ENCODE data around the gene SEC14L6. TPM values are rescaled to one million over a fixed set of nuclear protein-coding genes. Genes with fewer than 3 reads are reported as not detected.

SEC14L6 gene
- total and polyA plus RNA-seq, 2 experiments from 2014 or later = not detected

DNA sequence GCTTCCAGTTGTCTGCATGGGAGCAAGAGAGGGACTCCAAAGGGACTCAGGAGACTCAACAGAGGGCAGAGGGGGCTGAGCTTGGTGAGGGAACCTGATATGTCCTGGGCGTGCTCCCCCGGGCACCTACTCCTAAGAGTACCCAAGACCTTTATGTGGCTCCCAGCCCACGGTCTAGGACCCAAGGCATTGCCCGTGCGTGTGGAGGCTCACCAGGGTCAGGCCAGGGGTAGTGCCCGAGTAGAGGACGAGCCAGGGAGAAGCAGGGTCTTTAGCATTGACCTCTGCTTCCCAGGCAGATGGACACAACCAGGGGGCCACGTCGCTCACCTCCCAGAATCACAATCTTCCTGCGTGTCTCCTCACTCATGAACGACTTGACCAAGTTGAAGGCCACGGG lies 54.4 kb downstream of the SEC14L6 start:
- no peaks in the 10 kb centered on the region for H3K4me1 ChIP-seq (ENCODE audit: insufficient read depth)

GRCh38 chr22:30491381-30491780 lies 55.2 kb downstream of the SEC14L6 start:
- no peak overlapping the region for H3K4me3 ChIP-seq
- no peak overlapping the region for H3K9ac ChIP-seq
- DNase-seq = no peak
- 75 to 80% methylated on average over 3 to 7 of the region's 7 CpGs for WGBS, 2 experiments (ENCODE audit: low coverage in 1 of 2, low lambda C conversion rate in 2 of 2, missing lambda C conversion rate in 2 of 2)
- no peak for TF ChIP-seq EZH2phosphoT487 (IDR thresholded peaks at IDR 0.05; ENCODE audit: insufficient read depth, low read depth)
- TF ChIP-seq EZH2 (IDR thresholded peaks at IDR 0.05; ENCODE audit: insufficient read depth, poor library complexity, severe bottlenecking) = no peak
- H2AFZ ChIP-seq = no peak overlapping the region
- H3K9me3 ChIP-seq (ENCODE audit: low read depth) = no peaks in the 10 kb centered on the region
- no peaks in the 10 kb centered on the region; the same call in none of the 2 replicates for H3K27me3 ChIP-seq (replicated peaks; ENCODE audit: insufficient read depth)
- H3K4me2 ChIP-seq (ENCODE audit: unreplicated experiment) = no peak overlapping the region
- H3K79me2 ChIP-seq (ENCODE audit: insufficient read depth) = no peaks in the 10 kb centered on the region
- no peaks in the 10 kb centered on the region for H3K4me1 ChIP-seq (ENCODE audit: insufficient read depth)
- H4K20me1 ChIP-seq (ENCODE audit: insufficient read depth) = no peaks in the 10 kb centered on the region
- in situ Hi-C loops (cut with MboI) = loop anchor here (5.0 kb wide), 1 partner anchor 49 kb away; no protein-coding TSS in a partner anchor
- no peaks in the 10 kb centered on the region for H3K9me2 ChIP-seq (ENCODE audit: insufficient read depth)
- H3K36me3 ChIP-seq (ENCODE audit: low read depth) = no peaks in the 10 kb centered on the region
- H3K27ac ChIP-seq = no peak overlapping the region
- no peaks in the 10 kb centered on the region for H3F3A ChIP-seq (ENCODE audit: insufficient read depth)

More for the DNA sequence above, 54.4 kb downstream of the SEC14L6 start:
- Histone ChIP-seq H3K9me3 (ENCODE audit: low read depth) (no peaks in the 10 kb centered on the region), H3K27ac (no peak overlapping the region), H3K36me3 (ENCODE audit: low read depth) (no peaks in the 10 kb centered on the region), H3K4me2 (ENCODE audit: unreplicated experiment) (no peak overlapping the region), H3F3A (ENCODE audit: insufficient read depth) (no peaks in the 10 kb centered on the region), H4K20me1 (ENCODE audit: insufficient read depth) (no peaks in the 10 kb centered on the region), H3K9ac (no peak overlapping the region), H3K4me3 (no peak overlapping the region), H3K79me2 (ENCODE audit: insufficient read depth) (no peaks in the 10 kb centered on the region), H3K27me3 (replicated peaks; ENCODE audit: insufficient read depth) (no peaks in the 10 kb centered on the region; the same call in none of the 2 replicates), H3K9me2 (ENCODE audit: insufficient read depth) (no peaks in the 10 kb centered on the region), H2AFZ (no peak overlapping the region)
- WGBS, 2 experiments (ENCODE audit: low coverage in 1 of 2, low lambda C conversion rate in 2 of 2, missing lambda C conversion rate in 2 of 2) = 74 to 76% methylated on average over 12 of the region's 12 CpGs
- DNase-seq = no peak
- in situ Hi-C loops (cut with MboI) = loop anchor here (5.0 kb wide), 1 partner anchor 50 kb away; no protein-coding TSS in a partner anchor
- no peak for TF ChIP-seq EZH2 (IDR thresholded peaks at IDR 0.05; ENCODE audit: insufficient read depth, poor library complexity, severe bottlenecking)
- no peak for TF ChIP-seq EZH2phosphoT487 (IDR thresholded peaks at IDR 0.05; ENCODE audit: insufficient read depth, low read depth)

DNA sequence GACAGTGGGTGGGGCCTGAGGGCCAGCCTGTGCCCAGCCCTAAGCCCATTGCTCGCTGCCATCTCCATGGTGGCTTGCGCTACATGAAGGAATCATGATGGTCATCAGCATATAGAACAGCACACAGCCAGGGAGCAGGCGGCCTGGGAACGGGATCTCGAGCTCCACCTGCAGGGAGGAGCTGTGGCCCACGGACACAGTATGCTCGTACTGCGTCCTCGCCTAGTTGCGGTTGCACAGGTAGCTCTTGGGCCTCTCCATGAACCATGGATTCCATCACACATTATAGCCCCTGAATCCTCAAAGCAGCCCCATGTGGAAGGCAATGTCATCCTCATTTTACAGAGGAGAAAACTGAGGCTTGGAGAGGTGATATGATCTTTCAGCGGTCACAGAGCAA lies 56.1 kb downstream of the SEC14L6 start:
- no peak for TF ChIP-seq EZH2phosphoT487 (IDR thresholded peaks at IDR 0.05; ENCODE audit: insufficient read depth, low read depth)
- TF ChIP-seq EZH2 (IDR thresholded peaks at IDR 0.05; ENCODE audit: insufficient read depth, poor library complexity, severe bottlenecking) = no peak
- Histone ChIP-seq H4K20me1 (ENCODE audit: insufficient read depth) (no peaks in the 10 kb centered on the region), H3K9me3 (ENCODE audit: low read depth) (no peaks in the 10 kb centered on the region), H2AFZ (no peak overlapping the region), H3K4me2 (ENCODE audit: unreplicated experiment) (no peak overlapping the region), H3K9ac (no peak overlapping the region), H3K36me3 (ENCODE audit: low read depth) (no peaks in the 10 kb centered on the region), H3K27me3 (replicated peaks; ENCODE audit: insufficient read depth) (no peaks in the 10 kb centered on the region; the same call in 1 of the 2 replicates), H3F3A (ENCODE audit: insufficient read depth) (no peaks in the 10 kb centered on the region), H3K79me2 (ENCODE audit: insufficient read depth) (no peaks in the 10 kb centered on the region), H3K9me2 (ENCODE audit: insufficient read depth) (no peaks in the 10 kb centered on the region), H3K27ac (no peak overlapping the region), H3K4me3 (no peak overlapping the region), H3K4me1 (ENCODE audit: insufficient read depth) (no peaks in the 10 kb centered on the region)
- no peak for DNase-seq
- WGBS, 2 experiments (ENCODE audit: low coverage in 1 of 2, low lambda C conversion rate in 2 of 2, missing lambda C conversion rate in 2 of 2) = 73 to 76% methylated on average over 11 of the region's 11 CpGs
- in situ Hi-C loops (cut with MboI) = loop anchor here (5.0 kb wide), 1 partner anchor 48 kb away; no protein-coding TSS in a partner anchor

- WGBS, 2 experiments (ENCODE audit: low coverage in 1 of 2, low lambda C conversion rate in 2 of 2, missing lambda C conversion rate in 2 of 2) = 62 to 69% methylated on average over 7 of the region's 7 CpGs
These were observed 58.4 kb downstream of the SEC14L6 start for GRCh38 chr22:30488121-30488520.

More at GRCh38 chr22:30488121-30488520, 58.4 kb downstream of the SEC14L6 start:
- no peak overlapping the region for H3K9ac ChIP-seq
- H3K79me2 ChIP-seq (ENCODE audit: insufficient read depth) = no peaks in the 10 kb centered on the region
- H3K27me3 ChIP-seq (replicated peaks; ENCODE audit: insufficient read depth) = no peaks in the 10 kb centered on the region; the same call in 1 of the 2 replicates
- H3F3A ChIP-seq (ENCODE audit: insufficient read depth) = no peaks in the 10 kb centered on the region
- H3K4me2 ChIP-seq (ENCODE audit: unreplicated experiment) = no peak overlapping the region
- no peaks in the 10 kb centered on the region for H3K9me3 ChIP-seq (ENCODE audit: low read depth)
- no peak overlapping the region for H3K4me3 ChIP-seq
- no peak overlapping the region for H3K27ac ChIP-seq
- no peaks in the 10 kb centered on the region for H3K36me3 ChIP-seq (ENCODE audit: low read depth)
- in situ Hi-C loops (cut with MboI) = no loop called here
- H3K4me1 ChIP-seq (ENCODE audit: insufficient read depth) = no peaks in the 10 kb centered on the region
- H3K9me2 ChIP-seq (ENCODE audit: insufficient read depth) = no peaks in the 10 kb centered on the region
- H2AFZ ChIP-seq = no peak overlapping the region
- no peak for DNase-seq
- TF ChIP-seq EZH2phosphoT487 (IDR thresholded peaks at IDR 0.05; ENCODE audit: insufficient read depth, low read depth) (no peak), EZH2 (IDR thresholded peaks at IDR 0.05; ENCODE audit: insufficient read depth, poor library complexity, severe bottlenecking) (no peak)
- H4K20me1 ChIP-seq (ENCODE audit: insufficient read depth) = no peaks in the 10 kb centered on the region
